Hypothalamus (tissue), 51 donors: Measurements from ENCODE around the gene SCIN.
"Not testable (repeated sequence)": the region's sequence is repeated elsewhere in the genome, so short reads cannot be mapped to it uniquely, and the experiment has no call there.

Source experiments
- DNase-seq, 51 donors: peaks; one replicate each; lab custom pipeline; 2025; lab: John Stamatoyannopoulos, UW

SCIN gene

DNA sequence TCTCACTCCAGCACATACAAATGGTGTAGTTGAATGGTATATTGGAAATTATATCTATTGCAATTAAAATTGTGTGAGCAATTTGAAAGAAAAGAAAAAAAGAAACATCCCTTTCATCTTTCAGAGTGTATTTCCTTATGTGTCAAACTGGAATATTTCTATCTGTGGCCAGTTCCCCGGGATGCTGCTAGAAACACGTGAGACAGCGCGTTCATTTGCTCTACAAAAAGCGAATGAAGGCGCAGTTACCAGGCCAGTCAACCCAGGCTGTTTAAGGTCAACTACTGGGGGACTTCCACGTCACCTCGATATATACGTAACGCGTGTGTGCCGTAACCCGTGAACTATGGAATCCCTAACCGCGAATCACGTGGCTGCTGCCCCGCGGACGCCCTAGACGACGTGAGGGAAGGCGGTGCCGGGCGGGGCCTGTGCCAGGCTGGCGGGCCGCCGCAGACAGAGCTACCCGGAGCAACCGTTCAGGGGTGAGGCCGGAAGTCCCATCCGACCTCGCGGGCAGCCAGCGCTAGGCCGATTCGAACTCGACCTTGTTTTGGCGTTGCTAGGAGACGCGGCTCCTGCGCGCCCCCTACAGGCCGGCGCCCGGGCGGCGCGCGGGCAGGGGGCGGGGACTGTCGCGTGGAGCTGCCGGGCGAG is 115.8 kb downstream of the SCIN start:
- DNase-seq = peak; percentile 38 to 90 (median 77)

- DNase-seq = peak; percentile 67 to 99 (median 96)
Observed at GRCh38 chr7:12686891-12687717, 116.6 kb downstream of the SCIN start, which contains the start of gene ARL4A. TSS of gene ARL4A (plus strand) at chr7:12687633. CDS start at chr7:12688255, 622 bp downstream.

- DNase-seq = no peak
Observed at GRCh38 chr7:12687718-12688171, 117.2 kb downstream of the SCIN start.

GRCh38 chr7:12688485-12689170 is 118.1 kb downstream of the SCIN start:
- not testable (repeated sequence) for DNase-seq

DNA sequence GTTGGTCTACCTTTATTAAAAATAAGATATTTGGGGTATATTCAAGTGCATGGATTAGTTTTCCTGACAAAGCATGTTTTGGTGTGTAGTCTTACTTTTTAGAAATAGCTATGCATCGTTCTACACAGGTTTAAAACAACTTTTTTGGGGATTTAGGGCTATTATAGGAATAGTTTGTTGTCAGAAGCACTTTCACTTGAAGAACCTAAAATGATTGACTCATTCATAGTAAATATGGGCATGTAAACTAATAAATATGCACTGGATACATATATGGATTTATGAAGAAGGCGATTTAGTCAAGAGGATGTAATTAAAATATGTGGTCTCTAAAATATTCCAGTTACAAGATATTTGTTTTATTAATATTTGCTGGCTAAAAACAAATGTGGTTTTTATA is 118.9 kb downstream of the SCIN start:
- DNase-seq = no peak

GRCh38 chr7:12690041-12690878 is 119.7 kb downstream of the SCIN start:
- DNase-seq = no peak

- not testable (repeated sequence) for DNase-seq
Observed at GRCh38 chr7:12691388-12691787, 120.9 kb downstream of the SCIN start.

- DNase-seq = no peak
Observed at GRCh38 chr7:12692035-12692434, 121.5 kb downstream of the SCIN start.

GRCh38 chr7:12692479-12693259 is 122.1 kb downstream of the SCIN start:
- no peak for DNase-seq

DNA sequence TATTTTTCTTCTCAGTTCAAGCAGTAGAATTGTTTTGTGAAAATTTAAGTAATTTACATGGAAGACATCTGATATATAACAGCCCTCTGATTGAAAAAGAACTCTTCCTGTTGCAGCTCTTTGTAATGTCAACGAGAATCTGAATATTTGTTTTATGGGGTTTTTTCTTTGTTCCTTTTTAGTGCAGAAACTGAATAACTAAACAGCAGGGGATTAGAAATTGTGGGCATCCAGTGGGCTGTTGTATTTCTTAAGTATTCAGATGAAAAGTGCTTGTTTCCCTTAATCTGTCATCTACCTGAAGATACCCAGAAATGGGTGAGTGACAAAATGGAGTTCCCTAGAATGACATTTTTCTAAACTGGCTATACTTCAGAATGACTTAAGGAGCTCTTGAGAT is 124.3 kb downstream of the SCIN start:
- DNase-seq = no peak

GRCh38 chr7:12695965-12696364 is 125.4 kb downstream of the SCIN start:
- no peak for DNase-seq

DNA sequence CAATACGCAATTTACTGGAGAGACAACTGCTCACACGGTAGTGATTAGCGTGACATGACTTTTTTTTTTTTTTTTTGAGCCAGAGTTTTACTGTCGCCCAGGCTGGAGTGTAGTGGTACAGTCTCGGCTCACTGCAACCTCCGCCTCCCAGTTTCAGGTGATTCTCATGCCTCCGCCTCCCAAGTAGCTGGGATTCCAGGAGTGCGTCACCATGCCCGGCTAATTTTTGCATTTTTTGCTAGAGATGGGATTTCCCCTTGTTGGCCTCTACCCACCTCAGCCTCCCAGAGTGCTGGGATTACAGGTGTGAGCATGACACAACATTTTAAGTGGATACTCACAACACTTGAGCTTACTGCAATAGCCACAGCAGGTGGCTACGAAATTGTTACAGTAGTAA is 128.8 kb downstream of the SCIN start:
- DNase-seq = no peak

DNA sequence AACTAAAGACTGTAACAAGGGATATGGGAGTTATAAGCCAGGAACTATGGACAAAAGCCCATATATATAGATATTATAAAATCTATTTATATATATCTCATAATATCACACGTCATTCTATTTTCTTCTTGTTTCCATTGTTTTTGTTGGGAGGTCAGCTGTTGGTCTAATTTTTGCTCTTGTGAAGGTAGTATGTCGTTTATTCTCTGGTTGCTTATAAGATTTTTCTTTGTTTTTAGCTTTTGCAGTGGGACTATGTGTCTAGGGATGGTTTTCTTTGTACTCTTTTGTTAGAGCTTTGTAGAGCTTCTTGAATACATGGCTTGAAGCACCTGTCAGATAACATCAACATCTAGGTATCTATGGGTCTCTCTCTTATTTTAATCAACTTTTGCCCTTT is 130.9 kb downstream of the SCIN start:
- no peak for DNase-seq

DNA sequence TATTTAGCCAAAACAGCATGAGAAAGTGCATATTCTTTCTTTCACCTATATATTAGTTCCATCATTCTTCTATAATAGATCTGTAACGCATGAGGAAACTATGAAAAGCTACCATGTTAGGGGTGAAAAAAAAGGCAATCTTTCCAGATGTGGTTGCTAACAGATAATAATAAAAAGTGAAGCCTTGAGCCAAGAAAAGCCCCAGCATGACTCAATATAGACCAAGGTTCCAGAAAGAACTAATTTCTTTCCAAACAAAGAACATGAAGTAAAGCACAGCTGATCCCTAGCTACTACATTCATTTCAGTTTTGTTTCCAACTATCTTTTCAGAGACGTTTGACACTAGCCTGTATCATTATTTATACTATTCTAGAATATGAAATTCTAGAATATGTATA is 133.4 kb downstream of the SCIN start:
- DNase-seq = no peak

DNA sequence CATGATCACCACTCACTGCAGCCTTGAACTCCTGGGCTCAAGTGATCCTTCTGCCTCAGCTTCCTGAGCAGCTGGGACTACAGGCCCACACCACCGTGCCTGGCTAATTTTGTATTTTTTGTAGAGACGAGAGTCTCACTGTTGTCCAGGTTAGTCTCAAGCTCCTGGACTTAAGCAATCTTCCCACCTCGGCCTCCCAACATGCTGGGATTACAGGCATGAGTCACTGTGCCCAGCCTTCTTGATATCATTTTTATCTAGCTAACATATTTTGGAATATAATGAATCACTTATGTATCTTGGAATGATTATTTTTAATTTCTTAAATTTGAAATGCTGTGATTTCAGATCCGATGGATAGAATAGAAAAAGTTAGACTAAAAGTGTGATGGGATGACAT is 135.4 kb downstream of the SCIN start:
- no peak for DNase-seq

DNA sequence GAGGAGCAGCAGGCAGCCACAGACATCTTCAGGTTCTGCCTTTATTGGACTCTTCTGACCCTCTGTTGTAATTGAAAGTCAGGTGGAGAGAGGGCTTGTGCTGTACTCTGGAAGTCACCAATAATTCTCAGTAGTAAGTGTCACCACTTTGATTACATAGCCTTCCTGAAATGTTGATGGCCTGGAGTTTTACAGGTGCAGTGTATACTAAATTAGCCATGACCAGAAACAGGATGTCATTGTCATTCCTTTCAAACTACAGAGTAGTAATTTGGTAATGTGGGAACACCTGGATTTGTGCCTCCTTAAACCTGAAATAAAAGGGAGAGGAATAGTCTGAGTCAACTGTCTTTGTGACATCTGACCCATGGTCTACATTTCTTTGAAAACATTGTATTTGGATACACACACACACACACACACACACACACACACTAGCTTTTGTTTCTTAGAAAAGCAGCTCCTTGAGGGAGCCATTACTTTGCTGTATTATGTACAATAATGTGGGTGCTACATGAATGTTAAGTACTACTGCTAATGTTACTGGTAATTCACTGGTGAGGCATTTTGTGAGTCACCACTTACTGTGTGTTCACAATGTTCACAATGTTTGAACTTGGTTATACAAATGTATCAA is 136.5 kb downstream of the SCIN start:
- DNase-seq = no peak

GRCh38 chr7:12708314-12708713 is 137.8 kb downstream of the SCIN start:
- no peak for DNase-seq
